Mesothelial cell of epicardium (in vitro differentiated cells): Measurements from ENCODE around the gene NPC1L1. TPM values are rescaled to one million over a fixed set of nuclear protein-coding genes. Genes with fewer than 3 reads are reported as not detected.
"Not testable (repeated sequence)": the region's sequence is repeated elsewhere in the genome, so short reads cannot be mapped to it uniquely, and the experiment has no call there.

Experiments used
- DNase-seq, 2 experiments: peaks; one replicate each; pipeline ENCODE4 v3.0.0; 2021; ENCODE audit warnings: low spot score in 2 of 2; ENCODE audit not compliant: unreplicated experiment in 2 of 2
- H3K27ac Mint-ChIP-seq: 2 replicates; pipeline ENCODE4 v1.8.0; 2021; ENCODE audit warnings: mixed read lengths
- H3K27me3 Mint-ChIP-seq: 2 replicates; pipeline ENCODE4 v1.8.0; 2021; ENCODE audit warnings: low read depth, mixed read lengths
- H3K36me3 Mint-ChIP-seq: 2 replicates; pipeline ENCODE4 v1.8.0; 2021; ENCODE audit warnings: mixed read lengths
- H3K4me1 Mint-ChIP-seq: 2 replicates; pipeline ENCODE4 v1.8.0; 2021; ENCODE audit warnings: mixed read lengths
- H3K4me3 Mint-ChIP-seq: 2 replicates; pipeline ENCODE4 v1.8.0; 2021; ENCODE audit warnings: mild to moderate bottlenecking, moderate library complexity, mixed read lengths
- H3K9me3 Mint-ChIP-seq: 2 replicates; pipeline ENCODE4 v1.8.0; 2021; ENCODE audit warnings: mixed read lengths
- CTCF ChIP-seq: fragments of 200-600 bp; sonication (generic); IDR thresholded peaks from one replicate; pipeline ENCODE4 v1.5.0; 2021; ENCODE audit warnings: antibody characterized with exemption; ENCODE audit not compliant: unreplicated experiment
- total RNA-seq: library from RNA; stranded (reverse); gene quantifications from 3 replicates; pipeline ENCODE4 v1.2.1, GENCODE V29; 2021

Gene NPC1L1
- total RNA-seq, 1 donor from 2014 or later, result 0.07 TPM

- no peak overlapping the region for H3K27ac Mint-ChIP-seq
- H3K27me3 Mint-ChIP-seq, result peaks cover 25% of the 10 kb centered on the region
- H3K36me3 Mint-ChIP-seq, result no peaks in the 10 kb centered on the region
- peaks cover 21% of the 10 kb centered on the region for H3K9me3 Mint-ChIP-seq
- H3K4me1 Mint-ChIP-seq, result no peaks in the 10 kb centered on the region
- no peak for DNase-seq
- no peak overlapping the region for H3K4me3 Mint-ChIP-seq
- no peak for TF ChIP-seq CTCF
These were observed 29.9 kb downstream of the NPC1L1 start for GRCh38 chr7:44511236-44511635.

GRCh38 chr7:44508328-44509030, 32.7 kb downstream of the NPC1L1 start:
- H3K4me1 Mint-ChIP-seq, result no peaks in the 10 kb centered on the region
- H3K27ac Mint-ChIP-seq, result no peak overlapping the region
- peaks cover 33% of the 10 kb centered on the region for H3K27me3 Mint-ChIP-seq
- no peak for TF ChIP-seq CTCF
- H3K4me3 Mint-ChIP-seq, result no peak overlapping the region
- H3K36me3 Mint-ChIP-seq, result no peaks in the 10 kb centered on the region
- DNase-seq, result no peak
- peaks cover 21% of the 10 kb centered on the region for H3K9me3 Mint-ChIP-seq

- not testable (repeated sequence) for DNase-seq, H3K36me3 Mint-ChIP-seq, H3K4me1 Mint-ChIP-seq, H3K27ac Mint-ChIP-seq, H3K4me3 Mint-ChIP-seq
- H3K27me3 Mint-ChIP-seq, result peaks cover 45% of the 10 kb centered on the region
- H3K9me3 Mint-ChIP-seq, result peaks cover 21% of the 10 kb centered on the region
These were observed 34.4 kb downstream of the NPC1L1 start for GRCh38 chr7:44506592-44507288.

GRCh38 chr7:44505595-44505994, 35.5 kb downstream of the NPC1L1 start:
- Mint-ChIP-seq H3K4me3 (no peak overlapping the region), H3K4me1 (no peaks in the 10 kb centered on the region), H3K27ac (no peak overlapping the region), H3K27me3 (peaks cover 40% of the 10 kb centered on the region), H3K9me3 (peaks cover 21% of the 10 kb centered on the region), H3K36me3 (no peaks in the 10 kb centered on the region)
- DNase-seq, result no peak
- no peak for TF ChIP-seq CTCF

- no peak for DNase-seq
- no peak overlapping the region for H3K4me3 Mint-ChIP-seq
- H3K27ac Mint-ChIP-seq, result no peak overlapping the region
- TF ChIP-seq CTCF, result no peak
- H3K27me3 Mint-ChIP-seq, result peaks cover 42% of the 10 kb centered on the region
- H3K4me1 Mint-ChIP-seq, result no peaks in the 10 kb centered on the region
- H3K36me3 Mint-ChIP-seq, result no peaks in the 10 kb centered on the region
- no peaks in the 10 kb centered on the region for H3K9me3 Mint-ChIP-seq
These were observed 42.7 kb downstream of the NPC1L1 start for GRCh38 chr7:44498230-44498954.
